HepG2 (cell line): ENCODE results near the gene CACNA2D3. TPM values are rescaled to one million over a fixed set of nuclear protein-coding genes. Genes with fewer than 3 reads are reported as not detected.

Experiments used
- ATAC-seq: fragments of 200-7000 bp; cut with Tn5 transposase; 3 replicates; pipeline ENCODE4 v1.9.1; 2020; ENCODE audit warnings: mild to moderate bottlenecking, moderate library complexity
- BruUV-seq: library from RNA; stranded (reverse); fragments of 400-500 nt; replicated peaks from 2 replicates; lab custom pipeline; 2021; lab: Mats Ljungman, UMichigan
- CTCF ChIA-PET: fragments of 300-600 bp; formaldehyde crosslinking; extraction: SDS; loops from one replicate; lab custom pipeline; 2021; ENCODE audit warnings: low total read pairs, inconsistent platforms, low intra/inter-chr PET ratio; lab: Yijun Ruan, JAX
- POLR2A ChIA-PET: fragments of 350-600 bp; sonication (Branson Sonifier 250); formaldehyde crosslinking; loops from one replicate; lab custom pipeline; 2020; ENCODE audit warnings: antibody characterized with exemption, inconsistent platforms; lab: Yijun Ruan, JAX
- DNase-seq: peaks from one replicate; pipeline ENCODE4 v3.0.0-alpha.2; 2015; ENCODE audit warnings: low spot score
- FAIRE-seq: peaks from 3 replicates; lab custom pipeline; 2011; peaks lifted over from hg19 to GRCh38; lab: Jason Lieb, UNC
- H2AFZ ChIP-seq: one replicate; pipeline ENCODE4 v1.6.1; 2011; ENCODE audit warnings: low read length, inconsistent platforms
- H3K27ac ChIP-seq: fragments of 300-600 bp; 3 replicates; pipeline ENCODE4 v1.8.0; 2011; ENCODE audit warnings: mixed run types, mild to moderate bottlenecking, mixed read lengths, low read length, inconsistent platforms; ENCODE audit not compliant: insufficient read depth; ENCODE audit errors: extremely low read length
- H3K27me3 ChIP-seq, 2 experiments: fragments of 200-600 bp in 1 of 2; 2 replicates in 1 of 2; 3 replicates in 1 of 2; pipeline versions ENCODE4 v1.6.0 to v1.8.0; 2011; ENCODE audit warnings: low read length in 2 of 2, mild to moderate bottlenecking in 2 of 2, moderate library complexity in 2 of 2, inconsistent platforms in 1 of 2; ENCODE audit not compliant: insufficient read depth in 2 of 2, control insufficient read depth in 1 of 2
- H3K36me3 ChIP-seq, 2 experiments: fragments of 200-600 bp in 1 of 2; replicated peaks in 1 of 2; 2 replicates in 1 of 2; 3 replicates in 1 of 2; pipeline versions ENCODE4 v1.5.1 to v1.8.0; 2011; ENCODE audit warnings: low read length in 2 of 2, inconsistent platforms in 1 of 2; ENCODE audit not compliant: insufficient read depth in 2 of 2, control insufficient read depth in 1 of 2
- H3K4me1 ChIP-seq: 2 replicates; pipeline ENCODE4 v1.5.1; 2012; ENCODE audit warnings: low read length, inconsistent platforms; ENCODE audit not compliant: insufficient read depth
- H3K4me2 ChIP-seq: 2 replicates; pipeline ENCODE4 v1.6.0; 2011; ENCODE audit warnings: low read depth, low read length, inconsistent platforms
- H3K4me3 ChIP-seq, 3 experiments: fragments of 200-600 bp in 1 of 3; sonication (generic), shearing (Covaris generic) in 1 of 3; replicated peaks in 1 of 3; 2 replicates each; pipeline ENCODE4 v1.5.1; 2011 to 2016; ENCODE audit warnings: low read length in 3 of 3, inconsistent platforms in 2 of 3, low read depth in 2 of 3, mild to moderate bottlenecking in 2 of 3, control low read depth in 1 of 3, mixed read lengths in 1 of 3; ENCODE audit not compliant: insufficient read depth in 1 of 3
- H3K79me2 ChIP-seq: one replicate; pipeline ENCODE4 v1.6.1; 2011; ENCODE audit warnings: low read length, inconsistent platforms; ENCODE audit not compliant: insufficient read depth
- H3K9ac ChIP-seq: 2 replicates; pipeline ENCODE4 v1.6.0; 2011; ENCODE audit warnings: mild to moderate bottlenecking, low read depth, low read length, inconsistent platforms; ENCODE audit not compliant: insufficient read depth
- H3K9me3 ChIP-seq: 2 replicates; pipeline ENCODE4 v1.5.1; 2012; ENCODE audit warnings: mild to moderate bottlenecking, low read length
- H4K20me1 ChIP-seq: 2 replicates; pipeline ENCODE4 v1.6.0; 2011; ENCODE audit warnings: inconsistent platforms, mild to moderate bottlenecking, low read length, moderate library complexity; ENCODE audit not compliant: insufficient read depth
- FOXC1 ChIP-seq: sonication (generic); formaldehyde crosslinking; IDR thresholded peaks from 2 replicates; pipeline ENCODE4 v1.8.0; 2022; ENCODE audit warnings: mild to moderate bottlenecking, missing genetic modification reagents, borderline replicate concordance
- HMG20A ChIP-seq: IDR thresholded peaks from 2 replicates; pipeline ENCODE4 v1.6.1; 2016; ENCODE audit warnings: borderline replicate concordance
- MAF1 ChIP-seq: sonication (generic); formaldehyde crosslinking; IDR thresholded peaks from 2 replicates; pipeline ENCODE4 v1.5.0; 2020; ENCODE audit warnings: missing genetic modification reagents, borderline replicate concordance
- NFYB ChIP-seq: sonication (generic); formaldehyde crosslinking; IDR thresholded peaks from 2 replicates; pipeline ENCODE4 v1.4.0; 2020; ENCODE audit warnings: missing genetic modification reagents
- SIX4 ChIP-seq: sonication (generic); formaldehyde crosslinking; IDR thresholded peaks from 2 replicates; pipeline ENCODE4 v1.4.0; 2020; ENCODE audit warnings: missing genetic modification reagents
- TARDBP ChIP-seq: sonication (generic); formaldehyde crosslinking; IDR thresholded peaks from 2 replicates; pipeline ENCODE4 v1.8.0; 2022; ENCODE audit warnings: mild to moderate bottlenecking, missing genetic modification reagents
- THYN1 ChIP-seq: sonication (generic); formaldehyde crosslinking; IDR thresholded peaks from 2 replicates; pipeline ENCODE4 v1.8.1; 2023; ENCODE audit warnings: low read depth, mild to moderate bottlenecking, moderate library complexity, missing genetic modification reagents, borderline replicate concordance
- ZBTB8A ChIP-seq: sonication (generic); formaldehyde crosslinking; IDR thresholded peaks from 2 replicates; pipeline ENCODE4 v1.4.0; 2020; ENCODE audit warnings: mild to moderate bottlenecking, low read depth, missing genetic modification reagents, borderline replicate concordance
- ZMYM4 ChIP-seq: sonication (generic); formaldehyde crosslinking; IDR thresholded peaks from 2 replicates; pipeline ENCODE4 v1.8.1; 2023; ENCODE audit warnings: mild to moderate bottlenecking, missing genetic modification reagents
- ZNF143 ChIP-seq: sonication (generic); formaldehyde crosslinking; IDR thresholded peaks from 2 replicates; pipeline ENCODE4 v1.4.0; 2020; ENCODE audit warnings: missing genetic modification reagents
- ZNF24 ChIP-seq: fragments of 450-650 bp; IDR thresholded peaks from 2 replicates; pipeline ENCODE4 v1.6.1; 2017; ENCODE audit warnings: antibody characterized with exemption, mild to moderate bottlenecking
- ZNF383 ChIP-seq: sonication (generic); formaldehyde crosslinking; IDR thresholded peaks from 2 replicates; pipeline ENCODE4 v1.4.0; 2020; ENCODE audit warnings: missing genetic modification reagents, mild to moderate bottlenecking, borderline replicate concordance
- ZSCAN20 ChIP-seq: sonication (generic); formaldehyde crosslinking; IDR thresholded peaks from 2 replicates; pipeline ENCODE4 v1.4.0; 2020; ENCODE audit warnings: missing genetic modification reagents, mild to moderate bottlenecking, borderline replicate concordance
- ZSCAN31 ChIP-seq: sonication (generic); formaldehyde crosslinking; IDR thresholded peaks from 2 replicates; pipeline ENCODE4 v1.5.0; 2020; ENCODE audit warnings: low read depth, mild to moderate bottlenecking, missing genetic modification reagents
- WGBS: methylation state at CpG from one replicate; pipeline ENCODE4 v1.1.6; 2017; ENCODE audit warnings: low lambda C conversion rate; 5-methylcytosine and 5-hydroxymethylcytosine counted together
- in situ Hi-C: cut with HindIII; loops from 2 replicates; pipeline ENCODE4 v1.10.0; 2017; ENCODE audit warnings: low pct_unique_long_range_greater_than_20kb; ENCODE audit not compliant: extremely low pct_ligation_motif_present
- intact Hi-C: fragments of 100-400 bp; cut with micrococcal nuclease; formaldehyde crosslinking; loops from one replicate; pipeline ENCODE4 v1.10.0; 2022; ENCODE audit not compliant: unreplicated experiment
- polyA plus RNA-seq, 8 experiments: library from polyadenylated mRNA; depleted of rRNA in 3 of 8; stranded (reverse) in 7 of 8; unstranded in 1 of 8; fragments of >200 nt; fragmentation: Illumina TruSeq in 4 of 8; extraction: Trizol in 4 of 8; gene quantifications; 2 replicates each; pipeline versions ENCODE4 v1.2.1 to v1.2.3, GENCODE V29; 2011 to 2016; ENCODE audit warnings: low read depth in 4 of 8, missing spikeins in 1 of 8, mixed read lengths in 1 of 8; ENCODE audit not compliant: insufficient read depth in 1 of 8
- total RNA-seq, 5 experiments: library from RNA; depleted of rRNA; stranded (reverse); fragments of >200 nt; fragmentation: Illumina TruSeq; extraction: Trizol; gene quantifications; 2 replicates each; pipeline ENCODE4 v1.2.3, GENCODE V29; 2016; ENCODE audit warnings: low read depth in 1 of 5
- TF ChIP-seq, protein P1 (sequence below): IDR thresholded peaks from 2 replicates; pipeline ENCODE4 v1.6.1; 2012; ENCODE audit warnings: low read length, improper control_type of control experiment
- TF ChIP-seq, protein P2 (sequence below): IDR thresholded peaks from 2 replicates; pipeline ENCODE4 v1.6.1; 2018; ENCODE audit warnings: missing genetic modification reagents
- TF ChIP-seq, protein P3 (sequence below): IDR thresholded peaks from 2 replicates; pipeline ENCODE4 v1.6.1; 2016; ENCODE audit warnings: control low read depth

The CACNA2D3 gene
- total and polyA plus RNA-seq, 2 of the 13 experiments (the other 11 are each of a cell fraction or from before 2014, with no cell fraction given) = not detected

DNA sequence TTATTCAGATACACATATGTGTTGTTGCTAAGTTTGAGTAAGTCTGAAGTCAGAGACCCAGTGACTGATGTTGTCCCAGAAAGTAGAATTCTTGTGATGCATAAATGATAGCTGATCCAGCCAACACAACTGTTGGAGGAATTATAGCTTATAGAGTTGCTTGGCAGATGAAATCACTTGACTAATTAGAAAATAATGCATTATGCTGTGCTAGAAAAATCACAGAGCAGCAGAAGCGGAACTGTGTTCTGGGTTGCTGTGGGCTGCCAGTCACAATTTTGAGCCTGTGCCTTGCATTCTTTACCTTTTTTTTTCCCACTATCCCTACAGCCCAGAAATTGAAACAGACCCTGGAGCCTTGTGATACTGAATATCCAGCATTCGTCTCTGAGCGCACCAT lies 895.5 kb downstream of the CACNA2D3 start:
- no peak for FAIRE-seq

DNA sequence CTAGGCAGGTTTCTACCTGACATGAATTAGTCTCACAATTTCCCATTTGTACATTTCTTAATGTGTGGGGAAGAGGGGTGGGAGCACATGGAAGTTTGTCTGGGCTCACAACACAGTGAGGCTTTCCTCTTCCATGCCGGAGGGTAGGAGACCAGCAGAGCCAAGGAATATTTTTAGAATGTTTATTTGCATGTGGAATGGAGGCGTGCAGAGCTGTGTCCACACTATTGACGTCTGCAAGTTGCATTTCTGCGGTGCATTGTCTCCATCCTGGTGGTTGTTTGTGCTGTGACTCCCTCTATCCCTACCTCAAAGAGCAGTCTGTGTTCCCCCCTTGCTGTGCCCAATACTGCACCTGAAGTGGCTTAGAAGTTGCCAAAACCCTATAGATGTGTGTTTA lies 908.6 kb downstream of the CACNA2D3 start:
- ChIA-PET CTCF (no interaction called here), POLR2A (no interaction called here)
- in situ Hi-C loops = no loop called here
- Histone ChIP-seq H3K4me3 (no peak overlapping the region), H3K4me1 (no peaks in the 10 kb centered on the region), H3K9me3 (no peaks in the 10 kb centered on the region), H3K27ac (no peak overlapping the region), H3K9ac (no peak overlapping the region), H3K79me2 (no peaks in the 10 kb centered on the region), H3K36me3 (no peaks in the 10 kb centered on the region), H3K27me3 (no peaks in the 10 kb centered on the region), H2AFZ (no peak overlapping the region), H3K4me2 (no peak overlapping the region), H4K20me1 (no peaks in the 10 kb centered on the region)
- FAIRE-seq = no peak
- no TSS peak for BruUV-seq
- ATAC-seq = no peak
- DNase-seq = no peak
- intact Hi-C loops = no loop called here
- 3% methylated on average over 4 of the region's 4 CpGs for WGBS
- TF ChIP-seq ZSCAN20 (no peak), ZSCAN31 (CRISPR knock-in tag) (no peak), ZNF143 (CRISPR knock-in tag) (no peak), ZMYM4 (no peak), SIX4 (CRISPR knock-in tag) (no peak), THYN1 (CRISPR knock-in tag) (no peak)
- TF ChIP-seq, protein P1, sequence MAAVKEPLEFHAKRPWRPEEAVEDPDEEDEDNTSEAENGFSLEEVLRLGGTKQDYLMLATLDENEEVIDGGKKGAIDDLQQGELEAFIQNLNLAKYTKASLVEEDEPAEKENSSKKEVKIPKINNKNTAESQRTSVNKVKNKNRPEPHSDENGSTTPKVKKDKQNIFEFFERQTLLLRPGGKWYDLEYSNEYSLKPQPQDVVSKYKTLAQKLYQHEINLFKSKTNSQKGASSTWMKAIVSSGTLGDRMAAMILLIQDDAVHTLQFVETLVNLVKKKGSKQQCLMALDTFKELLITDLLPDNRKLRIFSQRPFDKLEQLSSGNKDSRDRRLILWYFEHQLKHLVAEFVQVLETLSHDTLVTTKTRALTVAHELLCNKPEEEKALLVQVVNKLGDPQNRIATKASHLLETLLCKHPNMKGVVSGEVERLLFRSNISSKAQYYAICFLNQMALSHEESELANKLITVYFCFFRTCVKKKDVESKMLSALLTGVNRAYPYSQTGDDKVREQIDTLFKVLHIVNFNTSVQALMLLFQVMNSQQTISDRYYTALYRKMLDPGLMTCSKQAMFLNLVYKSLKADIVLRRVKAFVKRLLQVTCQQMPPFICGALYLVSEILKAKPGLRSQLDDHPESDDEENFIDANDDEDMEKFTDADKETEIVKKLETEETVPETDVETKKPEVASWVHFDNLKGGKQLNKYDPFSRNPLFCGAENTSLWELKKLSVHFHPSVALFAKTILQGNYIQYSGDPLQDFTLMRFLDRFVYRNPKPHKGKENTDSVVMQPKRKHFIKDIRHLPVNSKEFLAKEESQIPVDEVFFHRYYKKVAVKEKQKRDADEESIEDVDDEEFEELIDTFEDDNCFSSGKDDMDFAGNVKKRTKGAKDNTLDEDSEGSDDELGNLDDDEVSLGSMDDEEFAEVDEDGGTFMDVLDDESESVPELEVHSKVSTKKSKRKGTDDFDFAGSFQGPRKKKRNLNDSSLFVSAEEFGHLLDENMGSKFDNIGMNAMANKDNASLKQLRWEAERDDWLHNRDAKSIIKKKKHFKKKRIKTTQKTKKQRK = no peak

More for the DNA sequence above, 895.5 kb downstream of the CACNA2D3 start:
- ATAC-seq (no peak), DNase-seq (no peak)
- intact Hi-C loops = no loop called here
- no TSS peak for BruUV-seq
- Histone ChIP-seq H3K27me3 (no peaks in the 10 kb centered on the region; a peak in 1 of 5 replicates), H3K4me1 (no peaks in the 10 kb centered on the region), H3K9ac (no peak overlapping the region), H3K36me3 (no peaks in the 10 kb centered on the region), H4K20me1 (no peaks in the 10 kb centered on the region), H3K79me2 (no peaks in the 10 kb centered on the region), H3K9me3 (no peaks in the 10 kb centered on the region), H3K27ac (no peak overlapping the region), H3K4me3 (no peak overlapping the region), H3K4me2 (no peak overlapping the region), H2AFZ (no peak overlapping the region)
- 65% methylated on average over 3 of the region's 3 CpGs for WGBS
- ChIA-PET CTCF (no interaction called here), POLR2A (no interaction called here)
- in situ Hi-C loops = no loop called here
- TF ChIP-seq ZNF24 (no peak), NFYB (CRISPR knock-in tag) (no peak), TARDBP (CRISPR knock-in tag) (no peak), FOXC1 (CRISPR knock-in tag) (no peak), ZBTB8A (no peak), ZNF383 (CRISPR knock-in tag) (no peak), MAF1 (no peak), HMG20A (CRISPR knock-in tag) (no peak)
- TF ChIP-seq, protein P2, sequence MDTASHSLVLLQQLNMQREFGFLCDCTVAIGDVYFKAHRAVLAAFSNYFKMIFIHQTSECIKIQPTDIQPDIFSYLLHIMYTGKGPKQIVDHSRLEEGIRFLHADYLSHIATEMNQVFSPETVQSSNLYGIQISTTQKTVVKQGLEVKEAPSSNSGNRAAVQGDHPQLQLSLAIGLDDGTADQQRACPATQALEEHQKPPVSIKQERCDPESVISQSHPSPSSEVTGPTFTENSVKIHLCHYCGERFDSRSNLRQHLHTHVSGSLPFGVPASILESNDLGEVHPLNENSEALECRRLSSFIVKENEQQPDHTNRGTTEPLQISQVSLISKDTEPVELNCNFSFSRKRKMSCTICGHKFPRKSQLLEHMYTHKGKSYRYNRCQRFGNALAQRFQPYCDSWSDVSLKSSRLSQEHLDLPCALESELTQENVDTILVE = no peak
- TF ChIP-seq, protein P3, sequence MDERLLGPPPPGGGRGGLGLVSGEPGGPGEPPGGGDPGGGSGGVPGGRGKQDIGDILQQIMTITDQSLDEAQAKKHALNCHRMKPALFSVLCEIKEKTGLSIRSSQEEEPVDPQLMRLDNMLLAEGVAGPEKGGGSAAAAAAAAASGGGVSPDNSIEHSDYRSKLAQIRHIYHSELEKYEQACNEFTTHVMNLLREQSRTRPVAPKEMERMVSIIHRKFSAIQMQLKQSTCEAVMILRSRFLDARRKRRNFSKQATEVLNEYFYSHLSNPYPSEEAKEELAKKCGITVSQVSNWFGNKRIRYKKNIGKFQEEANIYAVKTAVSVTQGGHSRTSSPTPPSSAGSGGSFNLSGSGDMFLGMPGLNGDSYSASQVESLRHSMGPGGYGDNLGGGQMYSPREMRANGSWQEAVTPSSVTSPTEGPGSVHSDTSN = no peak
